Endothelial cell of umbilical vein (primary cell): ENCODE data around the gene IFITM5. TPM values are rescaled to one million over a fixed set of nuclear protein-coding genes. Genes with fewer than 3 reads are reported as not detected.

Experiments
- BruUV-seq: library from RNA; stranded (reverse); fragments of 400-500 nt; replicated peaks from 2 replicates; lab custom pipeline; 2021; lab: Mats Ljungman, UMichigan
- CTCF ChIA-PET: fragments of 300-600, 350-600 bp; sonication (Branson Sonifier 250); formaldehyde crosslinking; loops from one replicate; lab custom pipeline; 2021; ENCODE audit warnings: antibody characterized with exemption, inconsistent platforms; lab: Charles Lee
- POLR2A ChIA-PET: fragments of 300-600, 350-600 bp; sonication (Branson Sonifier 250); formaldehyde crosslinking; loops from one replicate; lab custom pipeline; 2021; ENCODE audit warnings: antibody characterized with exemption, inconsistent platforms; lab: Charles Lee
- DNase-seq: peaks from one replicate; pipeline ENCODE4 v3.0.0-alpha.2; 2011; ENCODE audit warnings: low read depth, low spot score
- FAIRE-seq: peaks from 2 replicates; lab custom pipeline; 2011; peaks lifted over from hg19 to GRCh38; lab: Jason Lieb, UNC
- H2AFZ ChIP-seq: 2 replicates; pipeline ENCODE4 v1.6.0; 2012; ENCODE audit warnings: low read depth, low read length, control low read depth, inconsistent platforms
- H3K27ac ChIP-seq: 2 replicates; pipeline ENCODE4 v1.5.1; 2011; ENCODE audit warnings: low read depth, mild to moderate bottlenecking, control low read depth, low read length, moderate library complexity; ENCODE audit not compliant: insufficient read depth
- H3K27me3 ChIP-seq, 2 experiments: 2 replicates each; pipeline versions ENCODE4 v1.6.0 to v1.6.1; 2011; ENCODE audit warnings: low read length in 2 of 2, mixed read lengths in 1 of 2; ENCODE audit not compliant: control insufficient read depth in 2 of 2, insufficient read depth in 2 of 2
- H3K36me3 ChIP-seq, 2 experiments: 2 replicates in 1 of 2; 3 replicates in 1 of 2; pipeline ENCODE4 v1.5.1; 2011; ENCODE audit warnings: low read length in 2 of 2, mild to moderate bottlenecking in 1 of 2, moderate library complexity in 1 of 2; ENCODE audit not compliant: control insufficient read depth in 2 of 2, insufficient read depth in 2 of 2; ENCODE audit errors: extremely low read depth in 1 of 2
- H3K4me1 ChIP-seq: 3 replicates; pipeline ENCODE4 v1.5.1; 2011; ENCODE audit warnings: mild to moderate bottlenecking, low read length; ENCODE audit not compliant: control insufficient read depth, insufficient read depth; ENCODE audit errors: extremely low read depth
- H3K4me2 ChIP-seq: 2 replicates; pipeline ENCODE4 v1.6.1; 2011; ENCODE audit warnings: low read length, control low read depth, mixed read lengths; ENCODE audit not compliant: insufficient read depth
- H3K4me3 ChIP-seq, 3 experiments: fragments of 200-600 bp in 1 of 3; sonication (generic), shearing (Covaris generic) in 1 of 3; replicated peaks in 1 of 3; 2 replicates each; pipeline ENCODE4 v1.5.1; 2011 to 2016; ENCODE audit warnings: control low read depth in 3 of 3, low read length in 3 of 3, mild to moderate bottlenecking in 2 of 3, inconsistent platforms in 1 of 3, low read depth in 1 of 3, moderate library complexity in 1 of 3; ENCODE audit not compliant: insufficient read depth in 1 of 3
- H3K79me2 ChIP-seq: 2 replicates; pipeline ENCODE4 v1.6.0; 2012; ENCODE audit warnings: low read length, inconsistent platforms; ENCODE audit not compliant: control insufficient read depth, insufficient read depth
- H3K9ac ChIP-seq: replicated peaks from 2 replicates; pipeline ENCODE3; 2011; ENCODE audit warnings: low read length, control low read depth; ENCODE audit not compliant: insufficient read depth; ENCODE audit errors: extremely low read depth
- H3K9me1 ChIP-seq: replicated peaks from 3 replicates; pipeline ENCODE4 v1.6.0; 2011; ENCODE audit warnings: mild to moderate bottlenecking, low read length; ENCODE audit not compliant: control insufficient read depth, insufficient read depth; ENCODE audit errors: extremely low read depth
- H3K9me3 ChIP-seq: replicated peaks from 2 replicates; pipeline ENCODE4 v1.5.1; 2012; ENCODE audit warnings: low read length, inconsistent platforms; ENCODE audit not compliant: control insufficient read depth, insufficient read depth
- H4K20me1 ChIP-seq: replicated peaks from 2 replicates; pipeline ENCODE3; 2011; ENCODE audit warnings: mild to moderate bottlenecking, low read length; ENCODE audit not compliant: control insufficient read depth, insufficient read depth; ENCODE audit errors: extremely low read depth
- CTCF ChIP-seq, 2 donors: IDR thresholded peaks; 1 replicate in 1 of 2; 2 replicates in 1 of 2; pipeline ENCODE4 v1.5.1; 2011; ENCODE audit warnings: low read length in 2 of 2, mild to moderate bottlenecking in 2 of 2, moderate library complexity in 2 of 2, control low read depth in 1 of 2, inconsistent platforms in 1 of 2, low read depth in 1 of 2; ENCODE audit not compliant: insufficient read depth in 1 of 2; ENCODE audit errors: extremely low read depth in 1 of 2
- EZH2 ChIP-seq: IDR thresholded peaks from 2 replicates; pipeline ENCODE4 v1.6.1; 2012; ENCODE audit warnings: borderline replicate concordance, low read depth, mild to moderate bottlenecking, moderate library complexity, low read length, inconsistent platforms; ENCODE audit not compliant: severe bottlenecking
- FOS ChIP-seq: IDR thresholded peaks from 2 replicates; pipeline ENCODE4 v1.6.1; 2011; ENCODE audit warnings: mild to moderate bottlenecking, low read length, moderate library complexity, borderline replicate concordance; ENCODE audit not compliant: insufficient read depth
- GATA2 ChIP-seq: IDR thresholded peaks from 2 replicates; pipeline ENCODE4 v1.7.0; 2011; ENCODE audit warnings: low read depth, mild to moderate bottlenecking, moderate library complexity, mixed read lengths, low read length; ENCODE audit not compliant: insufficient read length, insufficient read depth
- JUN ChIP-seq: IDR thresholded peaks from 2 replicates; pipeline ENCODE4 v1.6.1; 2011; ENCODE audit warnings: borderline replicate concordance, low read depth; ENCODE audit not compliant: insufficient read length, insufficient read depth
- MAX ChIP-seq: IDR thresholded peaks from 2 replicates; pipeline ENCODE4 v1.6.1; 2011; ENCODE audit not compliant: insufficient read depth, insufficient read length
- MYC ChIP-seq: IDR thresholded peaks from one replicate; pipeline ENCODE4 v1.6.1; 2011; ENCODE audit warnings: mild to moderate bottlenecking, low read depth, low read length
- POLR2A ChIP-seq: IDR thresholded peaks from 2 replicates; pipeline ENCODE4 v1.6.1; 2012; ENCODE audit warnings: low read depth, mild to moderate bottlenecking, control low read depth, low read length
- POLR2AphosphoS5 ChIP-seq: IDR thresholded peaks from 2 replicates; pipeline ENCODE4 v1.6.1; 2012; ENCODE audit warnings: low read depth, mild to moderate bottlenecking, control low read depth, low read length, moderate library complexity; ENCODE audit not compliant: insufficient read depth
- dilution Hi-C: fragments of 300-500 bp; cut with MboI; formaldehyde crosslinking; loops from one replicate; pipeline ENCODE4 v1.15.0; 2019; ENCODE audit warnings: low sequenced_read_pairs; ENCODE audit not compliant: extremely low pct_ligation_motif_present
- intact Hi-C: fragments of 100-400 bp; cut with micrococcal nuclease; formaldehyde crosslinking; loops from one replicate; pipeline ENCODE4 v1.10.0; 2022
- polyA plus RNA-seq, 4 experiments: library from polyadenylated mRNA; depleted of rRNA in 3 of 4; stranded (reverse) in 3 of 4; unstranded in 1 of 4; fragments of >200 nt; gene quantifications; 2 replicates each; pipeline versions ENCODE4 v1.2.1 to v1.2.3, GENCODE V29; 2011 to 2012; ENCODE audit warnings: missing spikeins in 1 of 4
- total RNA-seq: library from RNA; stranded (reverse); gene quantifications from 2 replicates; pipeline ENCODE4 v1.2.3, GENCODE V29; 2021

IFITM5 gene
- total and polyA plus RNA-seq, 2 donors (not counting 3 experiments of a cell fraction or from before 2014, with no cell fraction given), result not detected

GRCh38 chr11:255176-255575, 44.1 kb downstream of the IFITM5 start:
- Histone ChIP-seq H3K27me3 (no peaks in the 10 kb centered on the region), H3K79me2 (no peaks in the 10 kb centered on the region), H3K4me2 (no peak overlapping the region), H3K9ac (no peak overlapping the region), H3K4me1 (no peaks in the 10 kb centered on the region), H3K27ac (no peak overlapping the region), H3K9me1 (no peaks in the 10 kb centered on the region), H3K9me3 (no peaks in the 10 kb centered on the region), H3K4me3 (no peak overlapping the region), H2AFZ (no peak overlapping the region), H3K36me3 (peaks cover 12 to 26% of the 10 kb centered on the region in 2 experiments), H4K20me1 (no peaks in the 10 kb centered on the region)
- BruUV-seq, result no TSS peak
- no peak for FAIRE-seq
- POLR2A ChIA-PET, result no interaction called here
- dilution Hi-C loops (no loop called here), intact Hi-C loops (no loop called here)
- no peak for DNase-seq
- CTCF ChIA-PET, result interaction anchor here (1.2 kb wide), 1 partner anchor 12 kb away, joined by 3 read pairs; no protein-coding TSS in a partner anchor
- TF ChIP-seq EZH2, result no peak
- no peak for TF ChIP-seq POLR2AphosphoS5
- TF ChIP-seq GATA2, result no peak

- ChIA-PET POLR2A (no interaction called here), CTCF (no interaction called here)
- no TSS peak for BruUV-seq
- no peaks in the 10 kb centered on the region for H3K4me1 ChIP-seq
- peaks cover 14 to 30% of the 10 kb centered on the region in 2 experiments for H3K36me3 ChIP-seq
- FAIRE-seq (no peak), DNase-seq (no peak)
- no peak overlapping the region for H3K9ac ChIP-seq
- no peak overlapping the region for H3K4me3 ChIP-seq
- no peaks in the 10 kb centered on the region for H4K20me1 ChIP-seq
- no peaks in the 10 kb centered on the region for H3K79me2 ChIP-seq
- H2AFZ ChIP-seq, result no peak overlapping the region
- H3K9me1 ChIP-seq, result no peaks in the 10 kb centered on the region
- intact Hi-C loops, result loop anchor here (5.0 kb wide), 1 partner anchor 193 kb away; no protein-coding TSS in a partner anchor
- dilution Hi-C loops, result no loop called here
- H3K27me3 ChIP-seq, result no peaks in the 10 kb centered on the region
- H3K4me2 ChIP-seq, result no peak overlapping the region
- TF ChIP-seq CTCF (IDR thresholded peaks at IDR 0.05; ENCODE audit: extremely low read depth in 1 of 2, insufficient read depth in 1 of 2, low read depth in 1 of 2, low read length in 2 of 2) (no peak), MYC (no peak), EZH2 (no peak), MAX (no peak), FOS (no peak), POLR2A (no peak), JUN (no peak), POLR2AphosphoS5 (no peak), GATA2 (no peak)
- no peak overlapping the region for H3K27ac ChIP-seq
- no peaks in the 10 kb centered on the region for H3K9me3 ChIP-seq
Observed at GRCh38 chr11:253886-254270, 45.4 kb downstream of the IFITM5 start.
